ENCODE measurements around the gene SIGLEC6.

SIGLEC6 gene

GRCh38 chr19:51469162-51469561 is 62.3 kb downstream of the SIGLEC6 start:
- no peak for TF ChIP-seq CTCF (IDR thresholded peaks at IDR 0.05; ENCODE audit: low read depth, low read length)
- TF ChIP-seq MAX (IDR thresholded peaks at IDR 0.05; ENCODE audit: low read depth, low read length) = peak; percentile 85
- no peak for TF ChIP-seq POLR2A (IDR thresholded peaks at IDR 0.05; ENCODE audit: extremely low read depth, insufficient read length)
- peak; percentile 63 for TF ChIP-seq MYC (IDR thresholded peaks at IDR 0.05; ENCODE audit: low read depth, low read length)
- DNase-seq (ENCODE audit: low read depth) = peak; percentile 75
- H3K4me3 ChIP-seq (ENCODE audit: low read depth, low read length) = peak overlapping the region; percentile 82

GRCh38 chr19:51468545-51468920 is 62.9 kb downstream of the SIGLEC6 start:
- TF ChIP-seq MYC (IDR thresholded peaks at IDR 0.05; ENCODE audit: low read depth, low read length) (no peak), MAX (IDR thresholded peaks at IDR 0.05; ENCODE audit: low read depth, low read length) (no peak), CTCF (IDR thresholded peaks at IDR 0.05; ENCODE audit: low read depth, low read length) (no peak), POLR2A (IDR thresholded peaks at IDR 0.05; ENCODE audit: extremely low read depth, insufficient read length) (no peak)
- peak overlapping the region; percentile 82 for H3K4me3 ChIP-seq (ENCODE audit: low read depth, low read length)
- peak; percentile 68 for DNase-seq (ENCODE audit: low read depth)

GRCh38 chr19:51467864-51468544 is 63.5 kb downstream of the SIGLEC6 start:
- DNase-seq (ENCODE audit: low read depth) = peak; percentile 86
- H3K4me3 ChIP-seq (ENCODE audit: low read depth, low read length) = peak overlapping the region; percentile 82
- TF ChIP-seq POLR2A (IDR thresholded peaks at IDR 0.05; ENCODE audit: extremely low read depth, insufficient read length) (peak; percentile 62), MYC (IDR thresholded peaks at IDR 0.05; ENCODE audit: low read depth, low read length) (peak; percentile 72; the same call in 1 of the 2 replicates), CTCF (IDR thresholded peaks at IDR 0.05; ENCODE audit: low read depth, low read length) (no peak), MAX (IDR thresholded peaks at IDR 0.05; ENCODE audit: low read depth, low read length) (peak; percentile 65)
